Brain microvascular endothelial cell (primary cell): ENCODE data around the gene SIN3A.

ENCODE experiments used
- DNase-seq: peaks from one replicate; pipeline ENCODE4 v3.0.0-alpha.2; 2020
- H3K27ac ChIP-seq: fragments of 250-450 bp; sonication (Bioruptor Pico); 2 replicates; pipeline ENCODE4 v1.5.1; 2020; ENCODE audit warnings: mild to moderate bottlenecking, moderate library complexity
- H3K27me3 ChIP-seq: fragments of 250-450 bp; sonication (Bioruptor Pico); replicated peaks from 2 replicates; pipeline ENCODE4 v1.5.1; 2020; ENCODE audit warnings: mild to moderate bottlenecking
- H3K36me3 ChIP-seq: fragments of 250-450 bp; sonication (Bioruptor Pico); replicated peaks from 2 replicates; pipeline ENCODE4 v1.5.1; 2020; ENCODE audit warnings: mild to moderate bottlenecking
- H3K4me3 ChIP-seq: 2 replicates; pipeline ENCODE4 v1.5.1; 2011; ENCODE audit warnings: low read depth, mild to moderate bottlenecking, control low read depth, low read length, moderate library complexity
- CTCF ChIP-seq: IDR thresholded peaks from 2 replicates; pipeline ENCODE4 v1.5.1; 2011; ENCODE audit warnings: low read depth, mild to moderate bottlenecking, moderate library complexity, low read length, control low read depth, inconsistent platforms; ENCODE audit errors: missing control alignments
- in situ Hi-C: cut with HindIII; loops from 2 replicates; pipeline ENCODE4 v1.10.0; 2017; ENCODE audit warnings: low sequenced_read_pairs, low pct_ligation_motif_present

The SIN3A gene

GRCh38 chr15:75358771-75359536 is 92.5 kb downstream of the SIN3A start:
- no peak overlapping the region for H3K27ac ChIP-seq
- DNase-seq: no peak
- H3K36me3 ChIP-seq: peaks cover 47% of the 10 kb centered on the region
- in situ Hi-C loops: no loop called here
- H3K4me3 ChIP-seq: no peak overlapping the region
- no peak for TF ChIP-seq CTCF
- H3K27me3 ChIP-seq: no peaks in the 10 kb centered on the region

GRCh38 chr15:75357976-75358673 is 93.4 kb downstream of the SIN3A start:
- no peak for TF ChIP-seq CTCF
- in situ Hi-C loops: no loop called here
- Histone ChIP-seq H3K27me3 (no peaks in the 10 kb centered on the region), H3K36me3 (peaks cover 45% of the 10 kb centered on the region), H3K27ac (no peak overlapping the region), H3K4me3 (no peak overlapping the region)
- DNase-seq: no peak

GRCh38 chr15:75356517-75356916 is 95.0 kb downstream of the SIN3A start:
- TF ChIP-seq CTCF: no peak
- in situ Hi-C loops: no loop called here
- Histone ChIP-seq H3K27me3 (no peaks in the 10 kb centered on the region), H3K36me3 (peaks cover 34% of the 10 kb centered on the region), H3K27ac (no peak overlapping the region), H3K4me3 (no peak overlapping the region)
- DNase-seq: no peak

- no peaks in the 10 kb centered on the region for H3K27me3 ChIP-seq
- no peak overlapping the region for H3K4me3 ChIP-seq
- in situ Hi-C loops: no loop called here
- DNase-seq: no peak
- TF ChIP-seq CTCF: no peak
- H3K27ac ChIP-seq: no peak overlapping the region
- peaks cover 31% of the 10 kb centered on the region for H3K36me3 ChIP-seq
Observed at GRCh38 chr15:75356006-75356405, 95.5 kb downstream of the SIN3A start.

GRCh38 chr15:75355369-75355768 is 96.1 kb downstream of the SIN3A start:
- Histone ChIP-seq H3K36me3 (peaks cover 28% of the 10 kb centered on the region), H3K4me3 (no peak overlapping the region), H3K27me3 (no peaks in the 10 kb centered on the region), H3K27ac (no peak overlapping the region)
- in situ Hi-C loops: no loop called here
- no peak for TF ChIP-seq CTCF
- no peak for DNase-seq
